Mesodermal cell (in vitro differentiated cells): ENCODE results near the gene GOLGA6A. TPM values are rescaled to one million over a fixed set of nuclear protein-coding genes. Genes with fewer than 3 reads are reported as not detected.
"Not testable (repeated sequence)": the region's sequence is repeated elsewhere in the genome, so short reads cannot be mapped to it uniquely, and the experiment has no call there.

Experiments used
- H3K27ac ChIP-seq: 2 replicates; pipeline ENCODE4 v1.7.0; 2013; ENCODE audit warnings: mild to moderate bottlenecking, low read depth, low read length, moderate library complexity; ENCODE audit not compliant: severe bottlenecking
- H3K36me3 ChIP-seq: 2 replicates; pipeline ENCODE4 v1.7.1; 2013; ENCODE audit warnings: mild to moderate bottlenecking, low read length, moderate library complexity; ENCODE audit not compliant: control insufficient read depth, insufficient read depth
- H3K4me1 ChIP-seq: one replicate; pipeline ENCODE4 v1.7.1; 2013; ENCODE audit warnings: mild to moderate bottlenecking, low read length; ENCODE audit not compliant: insufficient read depth, control insufficient read depth, poor library complexity, severe bottlenecking
- H3K4me3 ChIP-seq: 2 replicates; pipeline ENCODE4 v1.7.0; 2013; ENCODE audit warnings: low read length, control low read depth, mild to moderate bottlenecking; ENCODE audit not compliant: insufficient read depth, poor library complexity, severe bottlenecking; ENCODE audit errors: extremely low read depth
- H3K9me3 ChIP-seq: 2 replicates; pipeline ENCODE4 v1.7.1; 2013; ENCODE audit warnings: mild to moderate bottlenecking, low read length, moderate library complexity; ENCODE audit not compliant: control insufficient read depth
- WGBS, 2 experiments: methylation state at CpG; one replicate each; pipeline ENCODE4 v1.1.5; 2013; ENCODE audit warnings: missing lambda C conversion rate in 2 of 2; ENCODE audit not compliant: insufficient coverage in 2 of 2; 5-methylcytosine and 5-hydroxymethylcytosine counted together
- polyA plus RNA-seq, 2 experiments: library from polyadenylated mRNA; stranded (reverse); fragments of 50-300 nt; gene quantifications; one replicate each; pipeline ENCODE4 v1.2.3, GENCODE V29; 2013

Gene GOLGA6A
- not detected for polyA plus RNA-seq (2013, experiment 1 of 2)
- polyA plus RNA-seq (2013, experiment 2 of 2), result not detected

- WGBS, 2 experiments, result no CpG with 5 or more reads among the region's 7 CpGs
- not testable (repeated sequence) for H3K4me1 ChIP-seq, H3K4me3 ChIP-seq, H3K27ac ChIP-seq, H3K9me3 ChIP-seq, H3K36me3 ChIP-seq
Measured at GRCh38 chr15:74082450-74082849, at the start of gene GOLGA6A. GOLGA6A (minus strand) TSS chr15:74082550; CDS start chr15:74082509, 41 bp downstream.

- peaks cover 33% of the 10 kb centered on the region for H3K4me1 ChIP-seq
- H3K4me3 ChIP-seq, result no peak overlapping the region
- 34 to 53% methylated on average over 16 of the region's 20 CpGs for WGBS, 2 experiments
- H3K27ac ChIP-seq, result no peak overlapping the region
- H3K36me3 ChIP-seq, result no peaks in the 10 kb centered on the region
- H3K9me3 ChIP-seq, result peaks cover 4% of the 10 kb centered on the region
Measured at GRCh38 chr15:74131628-74132413, 49.5 kb upstream of the GOLGA6A start.

DNA sequence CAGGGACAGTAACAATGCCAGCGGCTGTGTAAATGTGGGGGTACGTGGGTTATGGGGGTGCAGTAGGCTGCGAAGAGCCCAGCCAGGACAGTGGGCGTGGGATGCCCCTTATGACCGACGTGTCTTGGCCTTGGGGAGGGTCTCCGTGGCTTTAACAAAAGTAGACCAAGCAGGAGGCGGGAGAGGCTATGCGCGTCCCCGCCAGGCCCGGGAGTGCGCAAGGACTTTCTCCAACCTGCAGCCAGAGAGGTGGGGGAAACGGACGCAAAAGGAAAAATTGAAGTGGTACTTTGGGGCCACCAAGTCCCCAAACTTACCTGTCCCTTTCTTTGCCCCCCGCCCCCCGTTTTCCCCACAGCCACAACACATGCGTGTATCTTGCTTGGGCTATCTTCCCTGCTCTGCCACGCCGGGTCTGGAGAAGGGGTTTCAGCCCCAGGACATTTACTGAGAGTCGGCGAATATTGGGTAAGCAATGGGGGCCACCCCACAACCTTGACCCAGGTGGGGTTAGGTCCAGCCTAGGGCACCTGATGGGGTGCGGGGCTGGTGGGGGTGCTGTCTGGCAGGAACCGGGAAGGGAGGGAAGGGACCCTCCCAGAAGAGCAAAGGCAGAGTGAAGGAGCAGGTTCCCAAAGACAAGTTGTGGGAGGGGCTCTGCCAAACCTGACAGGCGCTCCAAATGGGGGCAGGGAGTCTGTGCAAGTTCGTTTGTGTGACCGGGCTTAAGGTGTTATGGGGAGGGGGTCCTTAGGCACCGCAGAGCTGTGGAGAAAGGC is 48.7 kb upstream of the GOLGA6A start:
- 6 to 7% methylated on average over 16 to 22 of the region's 28 CpGs for WGBS, 2 experiments
- H3K9me3 ChIP-seq, result peaks cover 4% of the 10 kb centered on the region
- peak overlapping the region; percentile 23 for H3K4me3 ChIP-seq
- no peaks in the 10 kb centered on the region for H3K36me3 ChIP-seq
- H3K27ac ChIP-seq, result no peak overlapping the region
- peaks cover 33% of the 10 kb centered on the region for H3K4me1 ChIP-seq

DNA sequence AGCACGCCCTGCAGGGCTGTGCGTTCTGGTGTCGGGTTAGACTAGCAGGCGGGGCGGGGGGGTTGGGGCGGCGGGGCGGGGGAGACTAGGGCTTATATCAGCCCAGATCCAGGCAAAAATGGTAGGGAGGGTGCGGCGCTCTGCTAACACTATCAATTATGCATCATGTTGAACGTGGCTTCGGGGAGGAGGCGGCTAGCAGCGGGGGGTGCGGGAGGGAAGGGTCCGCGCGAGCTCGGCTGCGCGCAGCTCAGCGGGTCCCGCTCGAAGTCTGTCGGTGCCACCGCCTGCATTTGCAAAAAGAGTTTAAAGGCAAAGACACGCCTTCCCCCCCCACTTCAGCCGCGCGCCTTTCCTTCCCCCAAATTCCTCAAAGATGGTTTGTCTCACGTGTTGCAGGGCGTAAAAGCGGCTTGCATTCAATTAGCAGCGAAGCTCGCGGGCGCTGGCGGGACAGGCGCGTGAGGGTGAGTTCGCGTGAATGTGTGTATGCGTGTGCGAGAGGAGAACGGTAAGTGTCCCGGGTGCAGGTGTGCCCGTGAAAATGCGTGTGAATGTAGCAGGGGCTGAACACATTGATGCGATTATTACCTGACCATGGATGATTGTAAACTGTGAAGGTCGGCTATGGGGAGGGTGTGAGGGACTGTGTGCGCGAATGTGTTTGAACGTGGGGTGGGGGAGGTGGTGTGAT is 48.0 kb upstream of the GOLGA6A start, which contains the start of gene ISLR2:
TSS of gene ISLR2 (plus strand) at position 432 of the 694 bp plus-strand sequence. CDS start 2,169 bp downstream, outside the sequence.
- H3K27ac ChIP-seq, result no peak within 1 kb of the TSS
- peaks cover 4% of the 10 kb centered on the region for H3K9me3 ChIP-seq
- WGBS, 2 experiments, result 2 to 3% methylated on average over 33 to 40 of the region's 53 CpGs
- H3K4me1 ChIP-seq, result peaks cover 33% of the 10 kb centered on the region
- H3K36me3 ChIP-seq, result no peaks in the 10 kb centered on the region
- peak within 1 kb of the TSS; percentile 41 for H3K4me3 ChIP-seq

- Histone ChIP-seq H3K4me1 (peaks cover 29% of the 10 kb centered on the region), H3K36me3 (no peaks in the 10 kb centered on the region), H3K4me3 (peak overlapping the region; percentile 41), H3K27ac (no peak overlapping the region), H3K9me3 (peaks cover 4% of the 10 kb centered on the region)
- WGBS, 2 experiments, result 0 to 2% methylated on average over 32 to 34 of the region's 40 CpGs
Measured at GRCh38 chr15:74129586-74130154, 47.3 kb upstream of the GOLGA6A start.

GRCh38 chr15:74128785-74129585 is 46.6 kb upstream of the GOLGA6A start:
- Histone ChIP-seq H3K9me3 (peaks cover 4% of the 10 kb centered on the region), H3K27ac (no peak overlapping the region), H3K36me3 (no peaks in the 10 kb centered on the region), H3K4me1 (peaks cover 29% of the 10 kb centered on the region), H3K4me3 (peak overlapping the region; percentile 41)
- 1 to 4% methylated on average over 12 to 30 of the region's 43 CpGs for WGBS, 2 experiments

GRCh38 chr15:74127954-74128784 is 45.8 kb upstream of the GOLGA6A start:
- Histone ChIP-seq H3K27ac (no peak overlapping the region), H3K9me3 (peaks cover 4% of the 10 kb centered on the region), H3K4me3 (peak overlapping the region; percentile 41), H3K36me3 (no peaks in the 10 kb centered on the region), H3K4me1 (peaks cover 32% of the 10 kb centered on the region)
- 1 to 4% methylated on average over 36 to 45 of the region's 53 CpGs for WGBS, 2 experiments

DNA sequence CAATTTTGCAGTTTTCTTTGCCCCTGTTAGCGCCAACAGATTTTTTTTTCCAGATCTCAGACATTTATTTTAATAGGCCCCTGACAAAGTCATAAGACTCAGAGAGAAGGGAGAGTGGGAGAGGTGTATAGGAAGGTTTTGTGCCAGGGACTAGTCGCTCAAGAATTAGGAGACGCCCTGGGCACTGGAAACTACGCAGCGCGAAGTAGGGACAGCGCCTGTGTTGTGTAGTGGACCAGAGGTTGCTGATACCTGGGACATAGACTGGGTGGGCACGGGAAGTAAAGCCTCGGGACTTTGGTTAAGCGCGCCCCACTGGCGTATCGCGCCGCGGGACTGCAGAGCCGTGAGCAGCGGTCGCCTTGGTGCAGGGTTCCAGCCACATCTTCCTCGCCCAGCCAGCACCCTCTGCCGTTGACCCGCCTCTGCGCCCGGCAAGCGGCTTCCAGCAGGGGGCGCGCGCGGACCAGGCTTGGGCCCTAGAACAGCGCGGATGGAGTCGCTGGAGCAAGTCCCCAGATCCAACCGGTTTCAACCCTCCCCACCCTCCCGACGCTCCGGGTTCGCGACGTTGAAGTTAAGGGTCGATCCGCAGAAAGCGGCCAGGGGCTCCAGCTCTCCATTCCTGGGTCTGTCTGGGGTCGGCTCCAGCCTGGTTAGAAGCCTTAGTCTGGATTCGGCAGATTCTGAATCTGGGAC is 45.1 kb upstream of the GOLGA6A start:
- Histone ChIP-seq H3K4me3 (peak overlapping the region; percentile 41), H3K9me3 (no peaks in the 10 kb centered on the region), H3K4me1 (peaks cover 39% of the 10 kb centered on the region), H3K36me3 (no peaks in the 10 kb centered on the region), H3K27ac (no peak overlapping the region)
- 21 to 25% methylated on average over 21 to 29 of the region's 44 CpGs for WGBS, 2 experiments

- Histone ChIP-seq H3K9me3 (no peaks in the 10 kb centered on the region), H3K4me1 (peaks cover 27% of the 10 kb centered on the region), H3K4me3 (no peak overlapping the region), H3K36me3 (no peaks in the 10 kb centered on the region), H3K27ac (no peak overlapping the region)
- WGBS, 2 experiments, result 87 to 93% methylated on average over 2 to 3 of the region's 7 CpGs
Measured at GRCh38 chr15:74124759-74125158, 42.4 kb upstream of the GOLGA6A start.
